LoVo (cell line): ENCODE results near the gene GPR141.

ENCODE experiments used
- DNase-seq: peaks from one replicate; pipeline ENCODE4 v3.0.0-alpha.2; 2016; ENCODE audit warnings: low spot score

GPR141 gene, protein sequence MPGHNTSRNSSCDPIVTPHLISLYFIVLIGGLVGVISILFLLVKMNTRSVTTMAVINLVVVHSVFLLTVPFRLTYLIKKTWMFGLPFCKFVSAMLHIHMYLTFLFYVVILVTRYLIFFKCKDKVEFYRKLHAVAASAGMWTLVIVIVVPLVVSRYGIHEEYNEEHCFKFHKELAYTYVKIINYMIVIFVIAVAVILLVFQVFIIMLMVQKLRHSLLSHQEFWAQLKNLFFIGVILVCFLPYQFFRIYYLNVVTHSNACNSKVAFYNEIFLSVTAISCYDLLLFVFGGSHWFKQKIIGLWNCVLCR

DNA sequence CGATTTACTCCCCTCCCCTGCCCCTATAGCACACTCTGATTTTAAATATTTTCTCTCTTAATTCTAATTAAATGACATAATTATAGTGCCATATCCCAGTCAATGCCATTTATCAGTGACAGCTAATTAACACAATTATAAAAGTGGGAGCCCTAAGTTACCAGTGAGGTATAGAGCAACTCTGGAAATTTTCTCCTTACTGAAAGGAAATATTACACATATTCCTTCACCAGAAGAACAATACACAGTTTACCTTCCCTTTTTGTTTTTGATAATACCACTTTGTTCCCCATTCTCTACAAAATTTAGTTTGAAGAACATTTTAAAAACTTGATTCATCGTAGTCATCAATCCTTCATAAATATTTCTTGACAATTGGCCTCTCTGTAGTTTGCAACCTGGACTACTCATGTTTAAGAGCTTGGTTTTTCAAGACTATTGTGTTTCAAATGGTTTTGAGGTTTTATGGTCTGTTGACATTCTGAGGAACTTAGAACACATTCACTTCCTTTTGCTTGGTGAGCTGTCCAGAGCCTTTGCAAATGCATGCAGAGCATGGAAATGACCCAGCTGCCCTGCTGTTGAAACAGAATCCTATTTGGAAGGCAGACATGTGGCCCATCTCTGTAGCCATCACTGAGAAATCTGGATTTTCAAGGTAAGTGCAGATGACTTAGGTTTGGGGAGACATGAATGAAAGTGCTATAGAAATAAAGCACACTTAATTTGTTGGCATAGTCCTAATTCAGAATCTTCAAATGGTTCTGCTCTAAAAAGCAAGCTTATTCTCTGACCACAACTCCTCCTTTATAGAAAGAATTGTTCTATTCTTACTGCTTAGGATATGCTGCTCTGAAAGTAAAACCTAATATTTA, at the start of gene GPR141:
Gene GPR141 (plus strand): TSS at position 521 of the 875 bp plus-strand sequence. CDS start 56,628 bp downstream, outside the sequence.
- no peak for DNase-seq

DNA sequence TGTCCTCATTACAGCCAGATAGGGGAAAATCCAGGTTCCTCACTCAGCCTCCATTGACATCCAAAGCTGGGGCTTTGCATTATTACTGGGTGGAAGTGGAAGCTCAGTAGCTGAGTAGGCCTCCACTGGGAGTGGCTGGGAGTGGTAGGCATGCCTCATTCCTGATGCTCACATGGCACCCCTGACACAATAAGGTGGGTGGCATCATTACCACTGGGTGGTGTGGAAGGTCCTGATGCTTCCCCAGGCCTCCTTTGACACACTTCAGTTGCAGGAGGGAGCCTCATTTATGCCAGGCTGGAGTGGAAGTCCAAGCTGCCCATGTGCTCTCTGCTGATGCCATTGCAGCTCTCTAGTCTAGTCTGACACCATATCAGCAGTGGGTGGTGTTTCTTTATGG, 48.2 kb upstream of the GPR141 start:
- no peak for DNase-seq

DNA sequence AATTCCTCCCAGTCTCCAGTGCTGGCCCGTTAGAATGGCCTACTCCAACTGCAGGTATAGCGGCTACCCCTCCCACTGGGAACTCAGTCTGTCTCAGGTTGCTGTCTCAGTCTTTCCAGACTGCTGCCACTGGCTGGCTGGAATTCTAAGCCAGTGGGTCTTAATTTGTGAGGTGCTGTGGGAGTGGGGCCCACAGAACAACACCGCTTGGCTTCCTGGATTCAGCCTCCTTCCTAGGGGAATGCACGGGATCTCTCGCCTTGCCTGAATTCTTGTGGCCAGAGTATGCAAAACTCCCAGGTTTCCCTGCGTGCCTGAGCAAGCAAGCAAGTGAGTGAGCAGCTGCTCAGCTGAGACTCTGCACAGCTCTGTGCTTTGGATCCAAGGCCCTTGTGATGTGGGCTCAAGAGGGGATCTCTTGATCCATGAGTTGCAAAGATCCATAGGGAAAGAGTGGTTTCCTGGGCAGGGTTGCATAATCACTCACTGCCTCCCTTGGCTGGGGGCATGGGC, 41.5 kb upstream of the GPR141 start:
- DNase-seq = no peak

DNA sequence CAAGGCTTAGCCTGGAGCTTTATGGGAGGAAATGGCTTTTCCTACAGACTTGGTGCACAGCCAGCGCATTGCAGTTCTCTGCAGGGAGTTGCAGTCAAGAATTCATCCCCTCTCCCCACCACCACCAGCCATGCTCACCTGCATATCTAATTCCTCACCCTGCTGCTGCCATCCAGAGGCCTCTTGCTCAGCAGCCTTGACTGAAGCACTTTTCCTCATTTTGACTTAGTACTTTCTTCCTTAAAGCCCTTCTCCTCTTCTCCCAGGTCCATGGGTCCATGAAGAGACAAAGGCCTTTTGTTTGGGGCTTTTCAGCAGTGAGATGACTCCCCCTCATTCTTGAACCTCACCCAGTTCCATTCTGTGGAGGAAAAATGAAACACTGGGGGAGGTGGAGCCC, 39.7 kb upstream of the GPR141 start:
- DNase-seq = no peak

DNA sequence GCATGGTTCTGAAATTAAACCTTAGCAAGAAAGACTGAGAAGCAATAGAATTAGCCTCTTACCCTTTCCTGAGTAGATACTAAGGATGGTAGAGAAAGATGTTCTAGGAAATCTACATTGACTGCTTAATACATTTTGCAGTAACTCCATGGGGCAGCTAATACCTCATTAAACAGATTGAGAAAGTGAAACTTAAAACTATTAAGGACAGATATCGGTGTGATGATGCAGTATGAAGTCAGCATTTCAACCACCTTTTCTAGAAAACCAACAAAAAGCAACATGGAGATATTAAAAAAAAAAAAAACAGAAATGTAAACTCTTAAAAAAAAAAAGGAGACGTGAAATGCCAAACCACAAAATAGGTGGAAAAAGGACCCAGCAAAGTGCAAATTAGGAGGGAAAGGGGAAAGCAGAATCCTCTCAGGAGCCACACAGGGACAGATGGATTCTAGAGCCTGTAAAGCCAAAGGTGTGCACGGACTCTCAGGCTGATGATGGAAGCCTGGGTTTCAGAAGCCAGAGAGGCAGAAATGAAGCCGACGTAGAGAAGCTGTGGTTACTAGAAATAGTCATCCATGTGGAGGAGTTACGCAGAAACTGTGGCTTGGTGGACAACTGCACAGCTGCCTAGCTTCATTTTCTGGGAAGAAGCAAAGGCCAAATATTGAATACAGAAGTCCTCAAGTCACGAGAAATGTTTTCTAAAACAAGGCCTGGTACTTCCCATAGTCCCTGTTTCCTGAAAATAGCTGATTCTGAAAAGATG, 38.1 kb upstream of the GPR141 start:
- DNase-seq = no peak

DNA sequence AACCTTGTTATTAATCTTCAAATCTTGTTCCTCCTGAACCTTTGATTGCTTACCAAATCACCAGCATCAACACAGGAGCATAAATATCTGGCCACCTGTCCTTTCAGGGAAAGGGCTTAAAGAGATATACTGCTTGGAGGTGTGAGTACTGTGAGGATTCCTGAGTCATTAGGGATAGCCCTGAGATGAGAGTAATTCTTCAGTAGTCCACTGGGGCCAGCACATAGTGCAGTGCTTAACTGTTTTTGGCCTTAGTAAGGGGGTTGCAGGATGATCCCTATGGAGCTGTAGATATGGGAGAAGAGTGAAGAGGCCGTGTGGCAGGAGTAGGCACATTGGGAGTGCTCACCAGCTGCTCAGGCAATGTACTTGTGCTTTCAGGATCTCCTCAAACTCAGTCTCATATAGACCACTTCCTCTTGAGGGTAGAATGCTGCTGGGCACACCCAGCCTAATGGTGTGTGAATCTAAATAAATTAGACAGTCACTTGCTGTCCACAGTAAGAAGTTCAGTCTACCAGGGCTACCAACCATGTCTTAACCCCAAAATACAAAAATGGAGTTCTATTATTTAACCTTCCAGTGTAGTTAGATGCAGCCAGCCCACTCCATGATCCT, 26.5 kb upstream of the GPR141 start:
- no peak for DNase-seq

DNA sequence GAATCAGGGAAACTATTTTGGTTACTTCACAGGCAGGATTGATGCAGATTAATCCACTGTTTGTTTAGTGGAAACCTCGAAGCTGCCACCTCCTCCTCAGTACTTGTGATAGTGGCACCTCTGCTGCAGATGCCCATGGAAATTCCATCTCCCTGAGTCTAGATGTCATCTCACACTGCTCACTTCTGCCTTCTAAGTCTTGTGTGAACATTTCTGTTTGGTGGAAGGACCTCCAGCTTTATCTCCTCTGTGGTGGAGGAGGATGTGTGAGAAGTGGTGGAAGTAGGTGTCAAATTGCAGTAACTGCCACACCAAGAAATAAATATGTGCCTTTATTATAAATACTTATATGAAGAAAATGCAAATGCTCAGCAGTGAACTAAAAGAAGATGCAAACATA, 25.8 kb upstream of the GPR141 start:
- no peak for DNase-seq

DNA sequence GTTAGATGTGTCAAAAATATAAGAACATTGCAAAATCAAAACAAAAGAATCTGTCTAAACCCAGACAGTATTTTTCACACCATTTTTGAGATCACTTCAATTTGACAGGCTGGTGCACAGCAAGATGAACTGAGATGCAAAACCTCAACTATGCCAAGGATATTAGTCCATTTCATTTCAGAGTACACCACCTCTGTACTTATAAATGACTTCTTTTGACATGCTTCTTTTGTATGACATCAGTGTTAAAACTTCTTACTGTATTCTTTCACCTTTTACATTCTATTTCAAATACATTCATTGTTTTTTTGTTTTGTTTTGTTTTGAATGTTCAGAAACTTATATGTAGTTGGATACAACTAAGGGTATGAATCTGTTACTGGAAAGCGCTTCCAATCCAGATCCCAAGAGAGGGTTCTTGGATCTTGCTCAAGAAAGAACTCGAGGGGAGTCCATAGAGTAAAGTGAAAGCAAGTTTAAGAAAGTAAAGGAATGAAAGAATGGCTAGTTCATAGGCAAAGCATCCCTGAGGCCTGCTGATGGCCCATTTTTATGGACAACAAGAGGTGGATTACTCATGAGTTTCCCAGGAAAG, 23.5 kb upstream of the GPR141 start:
- no peak for DNase-seq

DNA sequence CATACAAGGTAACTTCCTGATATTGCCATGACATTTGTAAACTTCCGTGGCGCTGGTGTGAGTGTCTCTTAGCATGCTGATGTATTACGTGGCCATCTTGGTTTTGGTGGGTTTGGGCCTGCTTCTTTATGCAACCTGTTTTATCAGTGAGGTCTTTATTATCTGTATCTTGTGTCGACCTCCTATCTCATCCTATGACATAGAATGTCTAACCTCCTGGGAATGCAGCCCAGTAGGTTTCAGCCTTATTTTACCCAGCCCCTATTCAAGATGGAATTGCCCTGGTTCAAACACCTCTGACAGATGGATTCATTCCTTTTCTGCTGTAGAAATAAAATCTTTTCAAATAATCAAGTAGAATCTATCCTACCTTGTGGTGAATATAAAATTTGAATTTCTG, 23.0 kb upstream of the GPR141 start:
- no peak for DNase-seq

DNA sequence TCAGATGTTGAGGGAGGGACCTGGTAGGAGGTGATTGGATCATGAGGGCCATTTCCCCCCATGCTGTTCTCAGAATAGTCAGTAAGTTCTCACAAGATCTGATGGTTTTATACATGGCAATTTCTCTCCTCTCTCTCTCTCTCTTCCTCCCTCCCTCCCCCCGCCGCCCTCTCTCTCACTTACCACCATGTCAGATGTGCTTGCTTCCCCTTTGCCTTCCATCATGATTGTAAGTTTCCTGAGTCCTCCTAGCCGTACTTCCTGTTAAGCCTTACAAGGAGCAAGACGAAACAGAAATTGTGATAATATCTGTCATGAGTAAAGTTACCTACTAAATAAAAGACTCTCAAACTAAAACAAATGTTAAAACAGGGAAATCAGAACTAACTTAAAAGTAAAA, 19.9 kb upstream of the GPR141 start:
- DNase-seq = no peak

DNA sequence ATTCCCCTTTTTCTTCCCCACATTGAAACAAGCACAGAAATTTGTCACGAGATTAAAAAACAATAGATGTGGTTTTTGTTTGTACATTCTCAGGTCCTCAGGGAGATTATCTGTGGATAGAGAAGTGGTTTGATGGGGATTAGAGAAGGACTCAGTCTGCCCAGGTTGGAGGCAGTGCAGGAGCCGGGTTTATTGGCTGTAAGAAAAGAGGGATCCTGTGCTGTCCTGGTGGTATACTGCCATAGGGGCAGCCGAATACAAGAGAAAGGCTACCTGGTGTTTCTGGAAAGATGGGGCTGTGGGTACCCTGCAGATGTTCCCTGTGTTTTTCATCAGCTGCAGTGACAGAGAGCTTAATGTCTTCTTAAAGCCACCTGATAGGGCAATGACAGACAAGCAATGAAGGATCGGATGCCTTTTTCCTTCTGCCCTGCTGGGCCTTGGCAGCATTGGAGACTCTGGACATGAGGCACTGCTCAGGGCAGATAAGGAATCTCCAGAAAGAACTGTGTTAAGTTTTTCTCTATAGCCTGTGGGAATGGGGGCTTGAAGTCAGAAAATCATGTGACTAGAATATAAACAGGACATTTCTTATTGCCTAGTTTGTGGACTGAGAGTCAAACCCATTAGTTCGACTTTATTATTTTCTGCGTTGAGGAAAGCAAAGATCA, 18.1 kb upstream of the GPR141 start:
- no peak for DNase-seq

DNA sequence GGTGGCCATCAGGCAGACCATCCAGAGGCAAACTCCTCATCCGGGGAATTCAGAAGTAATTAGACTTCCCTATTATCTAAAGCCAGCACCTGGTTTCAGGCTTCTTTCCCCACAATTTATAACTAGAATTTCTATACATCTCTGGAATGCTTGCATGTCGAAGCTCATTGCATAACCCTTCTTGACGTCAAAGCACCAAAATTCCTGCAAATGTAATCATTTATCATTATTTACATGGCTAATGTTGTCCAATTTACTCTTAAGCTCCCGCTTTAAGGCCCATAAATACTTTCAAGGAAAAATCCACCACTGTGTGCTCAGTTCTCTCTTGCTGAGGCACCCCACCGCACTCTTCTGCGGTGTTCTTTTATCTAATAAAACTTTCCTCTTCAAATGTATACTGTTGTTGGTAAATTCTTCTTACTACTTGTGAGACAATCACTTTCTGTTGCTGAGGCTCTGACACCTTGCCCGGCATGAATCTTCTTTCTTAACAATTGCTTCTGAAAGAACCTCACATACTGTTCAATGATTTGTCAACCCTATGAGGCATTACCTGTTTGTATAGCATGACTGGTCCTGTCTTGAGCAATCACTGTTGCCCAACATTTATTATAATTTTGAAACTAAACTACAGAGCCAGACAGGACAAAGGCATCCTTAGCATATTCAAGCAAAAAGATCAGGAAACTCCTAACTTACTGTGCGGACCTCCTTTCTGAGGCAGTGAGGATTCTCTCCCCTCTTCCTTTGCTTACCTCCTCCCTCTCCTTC, 17.4 kb upstream of the GPR141 start:
- no peak for DNase-seq

DNA sequence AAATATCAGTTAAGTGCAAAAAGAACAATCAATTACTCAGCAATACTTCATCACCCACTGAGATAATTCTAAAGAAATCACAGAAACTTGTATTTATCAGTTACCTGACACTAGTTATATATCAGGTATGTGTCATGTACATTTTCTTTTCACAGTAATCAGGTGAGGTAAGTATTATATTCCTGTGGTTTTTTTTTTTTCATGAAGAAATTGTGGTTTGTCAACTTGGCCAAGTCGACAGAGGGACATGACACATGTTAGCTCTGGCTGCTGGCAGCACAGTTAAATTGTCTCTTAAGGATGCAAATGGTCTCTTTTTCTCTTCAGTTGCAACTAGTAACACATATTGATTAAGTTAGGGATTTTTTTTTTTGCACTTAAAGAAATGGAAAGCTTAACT, 13.7 kb upstream of the GPR141 start:
- DNase-seq = no peak

DNA sequence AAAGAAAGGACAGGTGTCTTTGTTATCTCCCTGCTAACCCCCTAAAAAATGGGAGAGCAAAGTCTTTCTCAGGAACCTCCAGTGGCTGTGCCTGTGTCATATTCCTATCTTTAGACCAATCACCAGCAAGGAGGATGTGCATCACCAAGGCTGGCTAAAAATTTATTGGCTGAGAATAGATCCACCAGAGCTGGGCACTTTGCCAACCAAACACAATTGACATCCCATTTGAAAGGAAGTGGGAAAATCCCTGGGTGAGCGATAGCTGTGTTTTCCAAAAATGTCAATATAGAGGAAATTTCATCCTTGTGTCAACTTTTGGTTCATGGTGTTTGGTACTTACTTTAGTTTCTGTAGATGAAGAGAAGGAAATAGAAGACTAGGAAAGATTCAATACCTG, 13.1 kb upstream of the GPR141 start:
- DNase-seq = no peak

DNA sequence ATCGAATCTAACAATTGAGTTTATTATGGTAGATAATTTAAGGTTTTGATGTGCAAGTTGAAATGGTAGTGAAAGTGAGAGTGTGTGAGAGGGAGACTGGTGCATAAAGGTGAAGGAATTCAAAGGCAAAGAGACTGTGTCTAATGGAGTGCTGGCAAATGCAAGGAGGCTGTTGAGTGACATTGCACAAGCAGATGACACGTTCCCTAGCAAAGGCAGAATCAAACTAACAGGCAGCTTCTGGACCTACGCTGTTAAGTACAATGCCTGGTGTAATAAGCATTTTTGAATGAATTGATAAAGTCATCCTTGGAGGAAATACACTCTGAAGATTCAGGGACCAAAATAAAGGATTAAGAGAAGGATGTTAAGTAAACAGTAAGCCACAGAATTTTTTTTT, 11.7 kb upstream of the GPR141 start:
- DNase-seq = no peak

DNA sequence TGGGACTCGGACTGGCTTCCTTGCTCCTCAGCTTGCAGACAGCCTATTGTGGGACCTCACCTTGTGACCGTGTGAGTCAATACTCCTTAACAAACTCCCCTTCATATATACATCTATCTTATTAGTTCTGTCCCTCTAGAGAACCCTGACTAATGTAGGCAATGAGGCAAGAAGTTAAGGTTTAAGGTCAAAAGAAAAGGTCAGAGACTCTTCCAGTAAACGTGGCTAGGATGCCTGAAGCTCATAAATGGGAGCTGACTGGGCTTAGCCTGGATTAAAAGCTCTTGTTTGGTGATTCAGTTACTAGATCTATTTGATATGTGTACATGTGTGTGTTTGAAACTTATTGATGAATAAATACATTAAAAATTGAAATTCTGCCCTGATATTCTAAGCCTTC, 10.6 kb upstream of the GPR141 start:
- no peak for DNase-seq

DNA sequence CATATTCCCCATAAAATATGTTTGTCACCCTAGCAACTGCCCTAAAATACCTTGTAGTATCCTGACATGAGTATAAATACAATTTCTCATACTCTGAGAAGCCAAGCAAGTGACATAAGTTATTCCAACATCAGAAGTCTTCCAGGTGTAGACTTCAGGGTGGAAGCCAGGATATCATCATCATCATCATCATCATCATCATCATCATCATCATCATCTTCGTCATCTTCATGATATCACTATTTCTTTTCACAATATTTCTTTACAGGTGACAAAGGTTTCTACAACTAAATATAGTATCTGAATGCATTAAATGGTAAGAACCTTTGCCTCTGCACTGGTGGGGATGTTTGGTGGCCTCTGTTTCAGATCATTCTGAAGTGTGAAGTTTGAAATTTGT, 10.0 kb upstream of the GPR141 start:
- no peak for DNase-seq

DNA sequence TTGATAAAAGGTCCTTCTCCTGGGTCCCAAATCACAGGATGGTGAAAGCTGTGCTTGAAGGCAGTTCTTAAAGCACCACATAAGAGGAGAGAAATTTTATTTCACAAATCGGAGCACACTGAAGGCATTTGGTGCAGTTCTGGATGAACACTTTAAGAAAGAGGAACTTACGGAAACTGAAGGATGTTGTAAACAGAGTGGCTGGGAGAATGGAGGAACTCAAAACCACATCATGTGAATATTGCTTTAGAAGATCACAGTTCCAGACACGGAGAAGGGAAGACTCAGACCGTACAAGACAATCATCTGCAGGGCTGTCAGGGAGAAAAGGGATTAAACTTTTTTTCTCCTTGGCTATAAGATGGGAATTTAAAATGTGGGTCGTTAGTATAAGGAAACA, 9.0 kb upstream of the GPR141 start:
- DNase-seq = no peak

DNA sequence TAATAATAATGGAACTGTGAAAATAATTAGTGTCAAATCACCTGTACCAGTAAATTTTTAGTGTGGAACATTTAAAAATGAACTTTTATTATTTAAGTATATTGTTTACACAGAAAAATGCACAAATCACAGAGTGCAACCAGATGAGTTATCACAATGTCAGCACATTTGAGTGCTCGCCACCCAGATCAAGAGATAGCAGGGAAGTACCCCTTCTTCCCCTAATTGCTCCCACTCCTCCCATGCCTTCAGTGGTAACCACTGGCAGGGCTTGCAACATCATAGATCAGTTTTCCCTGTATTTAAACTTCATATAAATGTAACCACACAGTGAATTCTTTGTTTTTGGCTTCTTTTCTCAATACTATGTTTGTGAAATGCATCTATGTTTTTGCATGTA, 7.8 kb upstream of the GPR141 start:
- no peak for DNase-seq

DNA sequence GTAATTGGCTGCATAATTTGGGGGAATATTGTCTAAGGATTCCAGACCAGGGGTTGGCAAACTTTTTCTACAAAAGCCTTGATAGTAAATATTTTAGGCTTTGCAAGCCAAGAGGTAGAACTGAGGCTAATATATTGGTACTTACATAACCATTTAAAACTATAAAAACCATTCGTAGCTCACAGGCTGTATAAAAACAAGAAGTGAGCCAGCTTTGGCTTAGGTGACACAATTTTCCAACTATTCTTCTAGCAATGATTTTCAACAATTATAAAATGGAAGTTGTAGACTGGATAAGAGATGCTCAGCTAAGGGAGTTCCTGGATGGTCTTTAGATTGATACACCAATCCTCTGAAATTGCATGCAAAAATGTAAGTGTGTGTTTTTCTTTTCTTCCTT, 1.4 kb downstream of the GPR141 start:
- DNase-seq = no peak
